Adipocyte (in vitro differentiated cells): ENCODE data around the gene RAB6B.
A peak's percentile ranks its signal among the peaks of the same experiment; 100 is the strongest.

Experiments
- DNase-seq: peaks from one replicate; pipeline ENCODE4 v3.0.0-alpha.2; 2015; ENCODE audit warnings: low read depth
- H3K27me3 ChIP-seq: replicated peaks from 2 replicates; pipeline ENCODE4 v1.7.0; 2013; ENCODE audit warnings: mild to moderate bottlenecking, low read length, moderate library complexity; ENCODE audit not compliant: control insufficient read depth, insufficient read depth
- H3K36me3 ChIP-seq: 2 replicates; pipeline ENCODE4 v1.7.0; 2013; ENCODE audit warnings: low read length, mild to moderate bottlenecking, moderate library complexity; ENCODE audit not compliant: control insufficient read depth, insufficient read depth, severe bottlenecking
- H3K4me1 ChIP-seq: 2 replicates; pipeline ENCODE4 v1.7.0; 2013; ENCODE audit warnings: mild to moderate bottlenecking, low read length, moderate library complexity; ENCODE audit not compliant: control insufficient read depth, insufficient read depth
- H3K4me3 ChIP-seq: 2 replicates; pipeline ENCODE4 v1.7.0; 2013; ENCODE audit warnings: mild to moderate bottlenecking, low read length, moderate library complexity
- H3K9ac ChIP-seq: 2 replicates; pipeline ENCODE4 v1.7.0; 2013; ENCODE audit warnings: mild to moderate bottlenecking, low read length, moderate library complexity
- H3K9me3 ChIP-seq: 2 replicates; pipeline ENCODE4 v1.7.0; 2013; ENCODE audit warnings: mild to moderate bottlenecking, low read length, moderate library complexity; ENCODE audit not compliant: control insufficient read depth

Gene RAB6B

DNA sequence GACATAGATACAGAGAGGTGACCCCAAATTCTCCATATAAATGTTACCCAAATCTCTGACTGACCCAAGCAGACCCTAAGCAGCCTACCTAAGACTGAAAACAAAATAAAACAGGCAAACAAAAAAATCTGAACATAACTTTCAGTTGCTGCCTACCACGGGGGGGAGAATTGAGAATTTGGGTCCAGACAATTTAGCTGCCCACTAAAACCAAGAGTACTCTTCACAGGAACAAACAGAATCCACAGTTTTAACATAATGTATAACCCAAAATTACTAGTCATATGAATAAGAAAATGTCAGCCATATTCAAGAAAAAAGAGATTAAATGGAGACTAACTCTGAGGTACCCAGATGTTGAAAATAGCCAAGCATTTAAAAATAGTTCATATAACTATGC lies 45.6 kb downstream of the RAB6B start:
- Histone ChIP-seq H3K4me3 (no peak overlapping the region), H3K36me3 (no peaks in the 10 kb centered on the region), H3K27me3 (no peaks in the 10 kb centered on the region), H3K4me1 (peaks cover 32% of the 10 kb centered on the region), H3K9me3 (no peaks in the 10 kb centered on the region), H3K9ac (no peak overlapping the region)
- DNase-seq, result no peak

DNA sequence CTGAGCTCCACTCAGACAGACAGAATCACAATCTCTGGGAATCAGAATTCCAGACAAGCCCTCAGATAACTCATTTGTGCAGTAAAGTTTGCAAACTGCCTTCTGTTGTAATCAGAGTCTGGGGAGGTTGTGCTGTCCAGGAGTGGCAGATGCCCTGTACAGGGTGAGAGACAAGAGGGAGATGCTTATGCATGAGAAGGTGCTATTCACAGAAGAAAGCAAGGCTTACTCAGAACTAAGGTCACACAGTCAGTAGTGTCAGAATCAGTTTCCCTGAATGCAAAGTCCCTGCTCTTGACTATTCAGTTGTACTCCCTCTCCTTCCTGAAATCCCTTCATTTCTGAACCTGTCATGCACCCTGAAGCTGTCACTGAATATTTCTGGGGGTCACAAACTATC lies 46.3 kb downstream of the RAB6B start:
- Histone ChIP-seq H3K9me3 (no peaks in the 10 kb centered on the region), H3K9ac (no peak overlapping the region), H3K4me1 (peaks cover 25% of the 10 kb centered on the region), H3K36me3 (no peaks in the 10 kb centered on the region), H3K27me3 (no peaks in the 10 kb centered on the region), H3K4me3 (no peak overlapping the region)
- no peak for DNase-seq

DNA sequence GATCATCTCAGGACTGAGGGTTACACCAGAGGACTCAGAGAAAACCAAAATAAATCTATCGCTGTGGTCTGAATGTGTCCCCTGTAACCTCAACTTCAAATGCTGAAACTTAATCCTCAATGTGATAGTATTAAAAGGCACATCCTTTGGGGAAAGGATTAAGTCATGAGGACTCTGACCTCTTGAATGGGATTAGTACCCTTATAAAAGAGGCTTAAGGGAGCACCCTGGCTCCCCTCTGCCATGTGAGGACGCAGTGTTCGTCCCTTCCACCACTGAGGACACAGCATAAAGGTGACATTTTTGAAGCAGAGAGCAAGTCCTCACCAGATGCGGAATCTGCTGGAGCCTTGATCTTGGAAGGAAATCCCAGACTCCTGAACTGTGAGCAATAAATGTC lies 50.6 kb downstream of the RAB6B start:
- no peaks in the 10 kb centered on the region for H3K36me3 ChIP-seq
- no peak overlapping the region for H3K4me3 ChIP-seq
- no peak overlapping the region for H3K9ac ChIP-seq
- no peaks in the 10 kb centered on the region for H3K9me3 ChIP-seq
- peaks cover 8% of the 10 kb centered on the region for H3K4me1 ChIP-seq
- H3K27me3 ChIP-seq, result peaks cover 4% of the 10 kb centered on the region
- DNase-seq, result no peak

DNA sequence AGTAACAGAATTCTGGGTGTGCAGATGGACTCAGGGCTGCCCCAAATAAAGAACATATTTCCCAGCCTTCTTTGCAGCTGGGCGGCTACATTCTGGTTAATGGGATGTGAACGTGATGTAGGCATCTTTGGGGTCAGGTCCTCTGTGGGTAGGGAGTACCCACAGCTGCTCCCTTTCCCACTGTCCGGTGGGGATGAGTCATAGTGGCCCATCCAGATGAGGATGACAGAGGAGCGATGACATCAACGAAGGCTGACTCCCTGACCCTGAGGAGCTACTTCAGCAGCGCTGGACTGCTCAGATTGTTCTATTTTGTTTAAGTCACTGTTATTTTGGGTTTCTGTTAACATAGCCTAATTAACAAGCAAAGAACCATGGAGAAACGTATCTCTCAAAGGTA lies 52.0 kb downstream of the RAB6B start:
- Histone ChIP-seq H3K36me3 (peaks cover 7% of the 10 kb centered on the region), H3K9me3 (no peaks in the 10 kb centered on the region), H3K9ac (no peak overlapping the region), H3K27me3 (peaks cover 4% of the 10 kb centered on the region), H3K4me3 (no peak overlapping the region), H3K4me1 (no peaks in the 10 kb centered on the region)
- peak; percentile 4 for DNase-seq

DNA sequence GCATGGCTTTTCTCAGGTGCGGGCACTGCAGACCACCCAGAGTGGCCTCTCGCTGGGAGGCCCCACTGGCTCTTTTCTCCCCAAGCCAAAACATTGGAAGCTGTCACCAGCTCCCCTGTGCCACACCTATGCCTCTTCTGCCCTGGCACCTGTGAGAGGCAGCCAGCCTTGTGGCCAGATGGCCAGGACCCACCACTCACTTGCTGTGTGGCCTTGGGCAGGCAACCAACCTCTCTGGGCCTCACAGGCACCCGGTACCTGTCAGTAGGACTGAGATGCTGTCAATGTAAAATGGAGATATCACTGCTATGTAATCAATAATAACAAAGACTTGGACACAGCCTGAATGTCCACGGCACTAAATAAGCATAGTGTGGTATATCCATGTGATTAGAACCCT lies 53.5 kb downstream of the RAB6B start:
- Histone ChIP-seq H3K4me1 (no peaks in the 10 kb centered on the region), H3K36me3 (peaks cover 7% of the 10 kb centered on the region), H3K27me3 (peaks cover 4% of the 10 kb centered on the region), H3K4me3 (no peak overlapping the region), H3K9ac (no peak overlapping the region), H3K9me3 (no peaks in the 10 kb centered on the region)
- DNase-seq, result no peak

DNA sequence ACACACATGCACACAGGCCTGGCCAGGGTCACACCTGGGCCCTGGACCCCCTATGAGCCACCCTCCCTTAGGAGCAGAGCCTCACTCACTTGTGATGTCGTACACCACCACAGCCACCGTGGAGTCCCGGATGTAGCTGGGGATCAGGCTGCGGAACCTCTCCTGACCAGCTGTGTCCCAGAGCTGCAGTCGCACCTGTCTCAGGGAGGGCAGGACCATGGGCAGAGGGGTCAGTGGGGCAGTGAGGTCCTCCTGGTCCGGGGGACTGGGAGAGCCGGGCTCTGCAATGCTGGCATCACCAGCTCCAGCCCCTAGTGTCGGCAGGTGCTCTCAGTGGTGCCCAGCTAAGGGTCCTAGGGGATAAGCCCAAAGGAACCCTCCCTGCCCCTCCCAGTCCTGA lies 54.5 kb downstream of the RAB6B start:
- H3K27me3 ChIP-seq, result peaks cover 4% of the 10 kb centered on the region

DNA sequence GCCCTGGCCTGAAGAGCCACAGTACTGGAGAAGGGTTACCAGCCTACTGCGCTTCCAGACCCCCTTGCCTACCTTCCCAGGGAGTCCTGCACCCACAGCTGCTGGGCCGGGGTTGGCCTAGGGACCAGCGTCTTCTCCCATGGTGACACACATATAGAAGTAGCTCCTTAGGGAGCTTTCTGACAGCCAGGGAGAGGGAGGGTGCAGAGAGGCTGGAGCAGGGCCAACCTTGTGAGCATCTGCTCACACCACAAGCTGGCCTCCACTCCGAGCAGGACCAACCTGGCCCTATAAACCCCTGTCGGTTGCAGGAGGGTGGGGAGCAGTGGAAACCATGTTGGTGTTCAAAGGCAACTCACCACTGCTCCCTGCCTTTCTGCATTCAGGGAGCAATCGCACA lies 54.9 kb downstream of the RAB6B start:
- peaks cover 4% of the 10 kb centered on the region for H3K27me3 ChIP-seq

More for the DNA sequence above, 54.5 kb downstream of the RAB6B start:
- H3K36me3 ChIP-seq, result peaks cover 7% of the 10 kb centered on the region
- H3K4me1 ChIP-seq, result no peaks in the 10 kb centered on the region
- no peaks in the 10 kb centered on the region for H3K9me3 ChIP-seq
- H3K4me3 ChIP-seq, result no peak overlapping the region
- no peak overlapping the region for H3K9ac ChIP-seq
- DNase-seq, result no peak

DNA sequence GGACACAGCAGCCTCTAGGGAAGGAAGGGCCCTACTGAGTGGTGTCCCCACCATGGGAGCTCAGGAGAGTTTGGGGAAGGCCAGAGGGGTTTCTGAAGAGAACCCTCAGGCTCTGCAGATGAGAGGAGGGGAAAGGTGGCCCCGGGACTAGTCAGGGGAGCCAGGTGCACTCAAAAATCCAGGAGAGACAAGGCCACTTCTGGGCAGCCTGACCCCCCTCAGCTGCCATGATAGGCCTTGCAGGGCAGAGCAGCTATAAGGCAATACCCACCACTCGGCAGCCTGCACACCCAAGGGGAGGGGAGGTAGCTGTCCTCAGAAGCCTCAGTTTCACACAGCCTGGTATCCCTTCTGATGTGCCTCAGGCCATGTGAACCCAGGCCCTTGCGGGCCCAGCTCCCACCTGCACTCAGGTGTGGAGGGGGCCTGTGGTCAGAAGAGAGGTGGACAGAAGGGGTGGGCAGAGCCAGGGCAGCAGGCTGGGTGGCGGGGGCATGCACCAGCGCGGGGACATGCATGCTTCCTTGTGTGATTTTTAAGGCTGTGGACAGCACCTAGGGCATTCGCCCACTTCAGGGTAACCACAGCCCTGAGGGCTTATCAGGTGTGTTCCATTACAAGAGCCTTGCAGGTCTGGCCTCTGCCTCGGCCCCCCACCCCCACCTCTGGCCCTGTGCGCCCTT lies 55.5 kb downstream of the RAB6B start:
- H3K9me3 ChIP-seq, result no peaks in the 10 kb centered on the region
- no peaks in the 10 kb centered on the region for H3K4me1 ChIP-seq
- DNase-seq, result no peak
- H3K36me3 ChIP-seq, result peaks cover 8% of the 10 kb centered on the region
- no peak overlapping the region for H3K9ac ChIP-seq
- no peak overlapping the region for H3K4me3 ChIP-seq
- H3K27me3 ChIP-seq, result peaks cover 4% of the 10 kb centered on the region

More for the DNA sequence above, 54.9 kb downstream of the RAB6B start:
- H3K9ac ChIP-seq, result no peak overlapping the region
- H3K9me3 ChIP-seq, result no peaks in the 10 kb centered on the region
- peaks cover 7% of the 10 kb centered on the region for H3K36me3 ChIP-seq
- DNase-seq, result no peak
- no peaks in the 10 kb centered on the region for H3K4me1 ChIP-seq
- H3K4me3 ChIP-seq, result no peak overlapping the region

DNA sequence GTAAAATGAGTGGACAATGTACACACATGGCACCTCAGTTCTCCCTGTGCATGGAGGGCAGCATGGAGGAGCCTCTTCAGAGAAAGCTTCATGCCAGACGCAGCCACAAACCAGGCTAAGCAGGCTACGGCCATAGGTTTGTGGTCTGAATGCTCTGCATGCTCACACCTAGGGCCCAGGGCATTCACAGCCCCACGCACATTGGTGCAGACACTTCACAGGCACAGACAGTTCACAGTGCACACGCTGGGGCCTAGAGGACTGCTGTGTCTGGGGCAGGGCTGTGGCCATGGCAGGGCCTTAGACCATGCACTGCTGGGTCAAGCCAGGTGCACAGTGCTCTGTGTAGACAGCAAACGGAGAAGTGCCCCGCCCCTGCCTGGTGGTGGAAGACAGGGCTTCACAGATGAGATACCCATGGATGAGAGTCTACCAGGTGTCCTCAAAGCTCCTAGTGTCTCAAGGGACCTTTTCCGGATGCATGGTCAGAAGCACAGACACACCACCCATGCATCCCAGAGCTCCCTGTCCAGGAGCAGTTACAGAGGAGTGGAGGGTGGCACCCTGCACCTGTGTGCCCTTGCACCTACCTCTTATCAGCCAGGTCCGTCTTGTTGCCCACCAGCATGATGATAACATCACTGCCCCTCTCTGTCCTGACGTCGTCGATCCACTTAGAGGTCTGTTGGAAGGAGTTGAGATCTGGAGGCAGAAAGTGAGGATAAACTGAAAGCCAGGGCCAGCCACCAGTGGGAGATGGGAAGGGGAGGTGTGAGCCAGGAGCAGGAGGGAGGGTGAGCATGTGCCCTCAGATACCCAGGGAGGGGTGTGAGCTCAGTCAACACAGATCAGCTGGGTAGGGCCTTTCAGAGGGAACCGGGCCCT lies 56.5 kb downstream of the RAB6B start:
- H3K36me3 ChIP-seq, result peaks cover 11% of the 10 kb centered on the region
- no peaks in the 10 kb centered on the region for H3K4me1 ChIP-seq
- no peak for DNase-seq
- H3K27me3 ChIP-seq, result peaks cover 4% of the 10 kb centered on the region
- H3K4me3 ChIP-seq, result no peak overlapping the region
- H3K9me3 ChIP-seq, result no peaks in the 10 kb centered on the region
- H3K9ac ChIP-seq, result no peak overlapping the region

DNA sequence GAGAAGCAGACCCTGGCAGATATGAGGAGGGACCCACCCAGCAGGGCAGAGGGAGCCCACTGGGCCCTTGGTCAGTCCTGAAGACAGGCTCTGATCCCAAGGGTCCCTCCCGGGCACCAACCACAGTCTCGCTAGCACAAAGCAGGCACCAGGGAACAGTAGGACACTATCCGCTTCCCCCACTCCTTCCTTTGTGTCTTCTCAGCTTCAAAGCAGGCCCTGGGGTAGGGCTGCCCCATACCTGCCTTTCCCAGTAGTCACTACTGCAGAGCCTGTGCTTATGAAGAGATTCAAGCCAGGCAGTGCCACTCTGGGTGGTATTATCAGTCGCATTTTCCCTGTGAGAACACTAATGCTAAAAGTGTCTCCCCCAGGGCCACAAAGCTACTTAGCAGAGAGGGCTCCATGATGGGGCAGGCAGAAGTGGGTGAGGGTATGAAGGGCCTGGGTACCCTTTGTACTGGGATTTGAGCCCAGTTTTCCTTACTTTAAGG lies 57.3 kb downstream of the RAB6B start:
- H3K27me3 ChIP-seq, result peaks cover 4% of the 10 kb centered on the region
- H3K4me1 ChIP-seq, result no peaks in the 10 kb centered on the region
- H3K9me3 ChIP-seq, result no peaks in the 10 kb centered on the region
- no peak overlapping the region for H3K9ac ChIP-seq
- DNase-seq, result no peak
- H3K4me3 ChIP-seq, result no peak overlapping the region
- H3K36me3 ChIP-seq, result peaks cover 11% of the 10 kb centered on the region

DNA sequence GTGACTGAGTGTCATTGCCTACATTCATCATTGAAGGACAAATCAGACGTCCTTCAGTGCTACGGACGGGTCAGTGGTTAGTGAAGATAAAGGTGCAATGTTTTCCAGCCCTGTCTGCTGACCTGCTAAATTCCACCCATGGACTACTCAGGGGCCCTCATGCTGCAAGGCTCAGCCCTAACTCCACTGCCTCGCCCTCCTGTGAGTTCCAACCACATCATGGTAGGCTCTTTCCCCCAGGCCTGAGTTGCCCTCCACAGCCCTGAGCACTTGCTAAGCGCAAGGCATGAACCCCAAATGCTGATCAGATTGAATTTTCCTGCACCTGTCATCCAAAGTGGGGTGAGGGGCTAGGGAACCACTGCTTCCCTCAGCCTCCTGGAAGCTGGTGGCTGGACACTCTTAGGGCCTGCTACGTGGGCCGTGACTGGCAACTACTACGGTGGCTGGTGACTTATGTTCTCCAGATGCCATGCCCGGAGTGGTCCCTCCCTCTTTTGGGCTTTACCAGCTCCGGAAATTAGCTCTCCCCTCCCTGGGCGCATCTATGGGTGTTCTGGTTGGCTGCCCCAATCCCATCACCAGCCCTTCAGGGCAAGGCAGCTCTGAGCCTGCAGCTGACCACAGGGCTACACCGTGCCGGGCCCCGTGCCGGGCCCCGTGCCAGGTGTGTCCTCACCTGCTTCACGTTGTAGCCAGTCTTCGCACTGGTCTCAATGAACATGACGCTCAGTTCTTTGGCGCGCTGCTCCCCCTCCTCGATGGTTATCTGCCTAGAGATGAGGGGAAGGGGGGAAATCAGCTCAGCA lies 58.0 kb downstream of the RAB6B start:
- no peak overlapping the region for H3K9ac ChIP-seq
- peaks cover 11% of the 10 kb centered on the region for H3K36me3 ChIP-seq
- no peaks in the 10 kb centered on the region for H3K4me1 ChIP-seq
- no peak for DNase-seq
- H3K27me3 ChIP-seq, result peaks cover 4% of the 10 kb centered on the region
- no peak overlapping the region for H3K4me3 ChIP-seq
- no peaks in the 10 kb centered on the region for H3K9me3 ChIP-seq
